ENCODE measurements around the gene ASAP3.
A peak's percentile ranks its signal among the peaks of the same experiment; 100 is the strongest.

The ASAP3 gene

DNA sequence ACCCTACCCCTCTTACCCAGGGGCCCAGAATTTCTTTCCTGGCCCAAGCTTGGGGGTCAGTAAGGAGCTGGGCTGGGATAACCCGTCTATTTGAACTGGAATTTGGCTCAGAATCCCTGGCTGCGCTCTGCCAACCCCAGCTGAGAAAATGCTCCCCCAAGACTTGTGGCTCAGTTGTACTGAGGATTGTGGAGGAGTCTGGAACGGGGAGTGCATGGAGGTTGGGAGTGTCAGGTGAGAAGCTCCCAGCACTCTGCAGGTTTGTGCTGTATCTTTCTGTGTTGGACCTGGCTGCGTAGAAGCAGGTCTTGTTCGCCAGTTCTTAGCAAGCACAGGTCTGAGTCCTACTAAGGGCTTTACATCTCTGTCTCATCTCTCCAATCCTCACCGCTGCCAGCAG lies 61.0 kb downstream of the ASAP3 start:
- DNase-seq (ENCODE audit: low spot score) = no peak

DNA sequence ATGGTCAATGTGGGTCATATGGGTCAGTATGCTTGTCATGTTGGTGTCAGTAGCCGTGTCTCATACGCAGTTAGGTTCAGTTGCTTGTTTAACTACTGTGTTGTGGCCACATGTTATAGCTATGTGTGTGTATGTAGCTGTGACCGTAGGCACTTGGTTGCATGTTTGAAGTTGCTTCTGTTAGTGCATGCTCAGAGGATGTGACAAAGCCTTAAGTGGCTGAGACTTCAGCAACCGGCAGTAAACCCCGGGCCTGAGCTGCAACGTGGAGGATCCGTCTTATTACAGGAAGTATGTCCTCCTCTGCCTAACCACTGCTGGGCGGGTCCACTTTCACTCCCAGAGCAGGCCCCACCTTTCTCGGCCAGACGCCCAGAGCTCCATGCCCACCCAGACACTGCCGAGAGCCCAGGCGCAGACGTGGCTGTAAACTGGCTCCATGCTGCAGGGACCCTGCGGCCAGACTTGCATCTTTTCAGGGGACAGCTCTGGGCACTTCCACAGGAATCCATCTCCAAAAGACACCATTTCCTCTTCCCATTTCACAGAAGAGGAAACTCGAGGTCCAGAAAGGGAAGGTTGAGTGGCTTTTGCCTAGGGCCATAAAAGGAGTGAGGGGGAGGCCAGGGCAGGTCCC lies 61.6 kb downstream of the ASAP3 start:
- DNase-seq (ENCODE audit: low spot score) = no peak

GRCh38 chr1:23421753-23422240 lies 62.2 kb downstream of the ASAP3 start:
- peak; percentile 55 for DNase-seq (ENCODE audit: low spot score)

DNA sequence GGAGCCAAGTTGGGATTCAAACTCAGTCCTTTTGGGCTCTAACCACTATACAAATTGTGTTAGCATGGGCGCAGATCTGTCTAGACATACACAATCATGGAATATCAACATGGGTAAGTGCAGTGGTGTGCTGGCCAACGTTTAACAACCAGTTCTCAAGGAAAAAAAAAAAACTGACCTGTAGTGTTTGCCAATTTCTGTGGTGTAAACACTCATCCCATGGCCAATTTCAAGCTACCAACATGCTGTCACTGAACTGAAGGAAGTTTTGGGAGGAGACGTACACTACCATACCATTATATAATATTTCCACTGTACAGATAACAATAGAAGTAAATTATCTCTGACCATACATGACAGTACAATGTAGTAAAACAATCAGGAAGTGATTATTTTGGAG lies 62.6 kb downstream of the ASAP3 start:
- no peak for DNase-seq (ENCODE audit: low spot score)

- DNase-seq (ENCODE audit: low spot score) = no peak
Observed at GRCh38 chr1:23420778-23421177, 63.2 kb downstream of the ASAP3 start.

- DNase-seq (ENCODE audit: low spot score) = no peak
Observed at GRCh38 chr1:23419180-23419579, 64.8 kb downstream of the ASAP3 start.

- DNase-seq (ENCODE audit: low spot score) = peak; percentile 25
Observed at GRCh38 chr1:23417570-23417969, 66.4 kb downstream of the ASAP3 start.

GRCh38 chr1:23416964-23417363 lies 67.0 kb downstream of the ASAP3 start:
- no peak for DNase-seq (ENCODE audit: low spot score)

GRCh38 chr1:23408797-23409290 lies 75.1 kb downstream of the ASAP3 start:
- no peak for DNase-seq (ENCODE audit: low spot score)

DNA sequence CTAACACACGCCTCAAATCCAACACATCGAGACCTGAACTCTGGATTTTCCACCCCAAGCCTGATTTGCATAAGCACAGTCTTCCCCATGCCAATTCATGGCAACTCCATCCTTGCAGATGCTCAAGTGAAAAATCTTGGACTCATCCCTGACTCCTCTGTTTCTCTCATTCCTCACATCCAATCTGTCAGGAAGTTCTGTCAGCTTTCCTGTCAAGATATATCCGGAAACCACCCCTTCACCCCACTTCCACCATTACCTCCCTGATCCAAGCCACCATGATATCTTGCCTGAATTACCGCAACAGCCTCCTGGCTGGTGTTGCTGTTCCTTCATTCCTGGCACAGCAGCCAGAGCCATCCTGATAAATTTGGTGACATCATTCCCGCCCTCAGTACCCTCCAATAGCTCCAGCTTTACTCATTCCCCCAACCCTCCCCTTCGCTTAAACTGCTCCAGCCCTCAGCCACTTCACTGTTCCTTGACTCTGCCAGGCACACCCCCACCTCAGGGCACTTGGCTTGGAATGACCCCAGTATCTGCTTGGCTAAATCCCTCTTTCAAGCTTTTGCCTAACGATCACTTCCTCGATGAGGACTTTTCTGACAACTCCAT lies 76.9 kb downstream of the ASAP3 start:
- DNase-seq (ENCODE audit: low spot score) = no peak

DNA sequence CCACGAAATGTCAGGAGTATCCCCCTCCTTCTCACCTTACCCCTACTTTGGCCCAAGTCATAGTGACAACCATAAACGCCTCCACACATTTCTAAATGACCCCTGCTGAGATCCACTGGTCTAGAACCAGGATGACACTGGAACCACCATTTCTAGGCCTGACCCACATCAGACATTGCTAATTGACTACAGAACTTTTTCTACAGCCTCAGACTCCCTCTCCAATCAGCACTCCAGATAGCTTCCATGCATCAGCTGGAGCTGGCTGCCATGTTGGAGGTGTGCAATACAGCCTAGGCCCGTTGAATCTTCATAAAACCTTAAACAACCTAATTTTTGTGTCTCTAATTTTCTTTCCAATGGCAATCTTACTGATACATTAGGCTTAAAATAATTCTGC lies 78.0 kb downstream of the ASAP3 start:
- DNase-seq (ENCODE audit: low spot score) = no peak

DNA sequence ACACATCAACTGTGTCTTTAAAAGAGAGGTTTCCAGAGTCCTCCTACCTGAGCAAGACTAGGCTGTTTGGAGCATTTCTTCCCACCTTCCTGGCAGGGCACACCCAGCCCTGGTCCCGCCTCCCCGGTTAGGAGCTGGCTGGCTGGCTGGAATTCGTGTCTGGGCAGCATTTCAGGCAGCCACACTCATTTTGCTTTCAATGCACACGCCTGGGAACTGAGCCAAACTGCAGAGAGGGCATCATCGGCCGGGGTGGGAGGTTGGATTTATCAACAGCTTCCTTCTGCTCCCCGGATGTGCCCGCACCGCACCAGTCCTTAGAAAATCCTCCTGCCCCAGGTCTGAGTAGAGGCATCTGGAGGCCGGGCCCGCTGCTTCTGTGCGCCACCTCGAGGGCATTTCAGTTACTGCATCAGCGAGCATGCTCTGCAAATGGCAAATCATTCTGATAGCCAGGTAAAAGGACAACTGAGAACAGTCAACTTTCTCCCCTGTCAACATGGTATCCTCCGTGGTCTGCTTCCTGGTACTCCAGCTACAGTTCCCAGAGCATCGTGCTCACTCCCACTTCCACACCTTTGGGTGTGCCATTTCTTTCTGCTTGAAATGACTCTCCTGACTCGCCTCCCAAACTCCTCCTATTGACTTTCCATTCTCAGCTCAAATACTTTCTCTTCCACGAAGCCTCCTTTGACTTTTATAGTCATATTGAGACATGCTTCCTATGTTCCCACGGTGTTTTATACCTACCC lies 80.1 kb downstream of the ASAP3 start:
- DNase-seq (ENCODE audit: low spot score) = peak; percentile 72

DNA sequence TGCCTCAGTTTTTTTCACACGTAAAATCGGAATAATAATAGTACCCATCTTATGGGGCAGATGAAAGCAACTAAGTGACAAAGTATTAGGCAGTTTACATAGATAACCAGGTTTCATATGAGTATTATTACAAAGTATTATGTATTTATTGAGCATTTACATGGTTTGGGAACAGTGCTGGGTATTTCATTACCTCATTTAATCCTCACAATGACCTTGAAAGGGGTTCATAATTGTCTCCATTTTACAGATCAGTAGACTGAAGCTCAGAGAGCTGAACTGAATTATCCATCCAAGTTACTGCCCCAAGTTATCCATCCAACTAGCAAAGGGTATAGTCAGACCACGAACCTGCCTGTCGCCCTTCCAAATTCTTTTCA lies 80.6 kb downstream of the ASAP3 start:
- no peak for DNase-seq (ENCODE audit: low spot score)

DNA sequence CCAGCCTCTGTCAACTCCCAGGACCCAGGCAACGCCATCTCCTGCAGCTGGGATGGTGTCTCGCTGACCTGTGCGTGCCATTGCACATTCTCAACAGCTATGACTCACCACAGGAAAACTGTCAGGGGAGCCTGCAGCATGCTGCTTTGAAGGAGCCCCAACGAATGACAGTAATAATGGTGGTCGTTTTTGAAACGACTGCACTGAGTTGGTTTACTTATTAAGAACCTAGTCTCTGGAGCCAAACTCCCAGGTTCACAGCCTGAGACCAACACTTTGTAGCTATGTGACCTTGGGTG lies 81.0 kb downstream of the ASAP3 start:
- no peak for DNase-seq (ENCODE audit: low spot score)

DNA sequence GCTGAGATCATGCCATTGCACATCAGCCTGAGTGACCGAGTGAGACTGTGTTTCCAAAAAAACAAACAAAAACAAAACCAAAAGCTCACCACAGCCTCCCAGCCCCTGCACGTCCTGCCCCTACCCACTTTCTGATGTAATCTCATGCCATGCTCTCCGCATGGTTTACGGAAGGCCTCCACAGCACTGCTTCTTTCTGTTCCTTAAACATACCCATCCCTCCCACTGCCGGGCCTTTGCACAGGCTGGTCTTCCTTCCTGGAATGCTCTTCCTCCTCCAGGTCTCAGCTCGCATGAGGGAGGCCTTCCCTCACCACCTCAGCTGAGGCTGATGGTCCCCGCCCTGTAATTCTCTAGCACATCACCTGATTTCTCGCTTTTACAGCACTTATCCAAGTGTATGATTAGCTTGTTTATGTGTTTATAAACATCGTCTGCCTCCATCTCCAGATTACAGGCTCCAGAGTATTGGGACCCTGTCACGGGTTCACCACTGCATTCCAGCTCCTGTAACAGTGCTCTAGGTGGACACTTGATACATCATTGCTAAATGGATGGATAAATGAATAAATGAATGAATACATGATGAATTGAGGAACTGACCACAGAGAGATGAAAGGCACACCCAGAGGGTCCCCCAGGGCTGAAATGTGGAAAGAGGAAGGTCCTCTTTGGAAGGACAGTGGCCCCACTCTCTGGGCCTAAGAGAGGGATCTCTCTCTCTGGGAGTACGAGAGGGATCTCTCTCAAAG lies 81.5 kb downstream of the ASAP3 start:
- DNase-seq (ENCODE audit: low spot score) = no peak

- DNase-seq (ENCODE audit: low spot score) = no peak
Observed at GRCh38 chr1:23401313-23401712, 82.7 kb downstream of the ASAP3 start.

DNA sequence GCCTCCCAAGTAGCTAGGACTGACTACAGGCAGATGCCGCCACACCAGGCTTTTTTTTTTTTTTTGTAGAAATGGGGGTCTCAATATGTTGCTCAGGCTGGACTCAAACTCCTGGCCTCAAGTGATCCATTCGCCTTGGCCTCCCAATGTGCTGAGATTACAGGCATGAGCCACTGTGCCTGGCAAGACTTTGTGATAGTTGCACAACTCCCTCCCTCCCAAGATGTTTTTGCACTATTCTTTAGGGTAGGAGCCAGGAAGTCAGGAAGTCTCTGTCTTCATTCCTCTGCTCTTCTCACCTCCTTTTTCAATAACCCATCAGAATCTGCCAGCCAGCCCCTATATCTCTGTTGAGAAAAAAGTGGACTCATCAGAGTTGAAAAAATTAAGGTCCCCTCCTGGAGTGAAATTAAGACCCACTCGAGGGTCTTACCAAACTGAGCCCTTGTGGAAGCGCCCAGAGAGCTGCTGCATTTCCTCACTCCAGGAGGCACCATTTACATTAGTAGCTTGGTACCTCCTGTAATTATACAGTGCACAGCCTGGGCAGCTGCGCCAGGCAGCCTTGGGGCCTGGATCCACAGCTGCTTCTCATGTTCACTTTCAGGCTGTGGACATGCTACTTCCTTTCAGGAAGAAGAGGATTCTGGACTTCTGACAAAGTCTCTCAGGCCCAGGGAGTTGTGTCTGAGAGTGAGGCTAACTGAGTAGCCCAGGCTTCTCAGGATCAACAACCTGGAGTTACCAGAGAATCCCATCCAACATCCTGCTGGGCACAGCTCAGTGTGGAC lies 83.5 kb downstream of the ASAP3 start:
- no peak for DNase-seq (ENCODE audit: low spot score)

DNA sequence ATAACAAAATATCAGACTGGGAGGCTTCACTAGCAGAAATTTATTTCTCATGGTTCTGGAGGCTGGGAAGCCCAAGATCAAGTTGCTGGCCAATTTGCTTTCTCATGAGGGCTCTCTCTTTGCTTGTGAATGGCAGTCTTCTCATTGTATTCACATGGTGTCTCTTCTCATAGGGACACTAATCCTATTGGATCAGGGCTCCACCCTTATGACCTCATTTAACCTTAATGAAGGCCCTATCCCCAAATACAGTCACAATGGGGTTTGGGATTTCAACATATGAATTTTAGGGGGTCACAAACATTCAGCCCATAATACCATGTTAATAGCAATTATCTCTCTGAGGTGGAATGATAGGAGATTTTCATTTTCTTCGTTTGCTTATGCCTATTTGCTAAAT lies 84.8 kb downstream of the ASAP3 start:
- no peak for DNase-seq (ENCODE audit: low spot score)

DNA sequence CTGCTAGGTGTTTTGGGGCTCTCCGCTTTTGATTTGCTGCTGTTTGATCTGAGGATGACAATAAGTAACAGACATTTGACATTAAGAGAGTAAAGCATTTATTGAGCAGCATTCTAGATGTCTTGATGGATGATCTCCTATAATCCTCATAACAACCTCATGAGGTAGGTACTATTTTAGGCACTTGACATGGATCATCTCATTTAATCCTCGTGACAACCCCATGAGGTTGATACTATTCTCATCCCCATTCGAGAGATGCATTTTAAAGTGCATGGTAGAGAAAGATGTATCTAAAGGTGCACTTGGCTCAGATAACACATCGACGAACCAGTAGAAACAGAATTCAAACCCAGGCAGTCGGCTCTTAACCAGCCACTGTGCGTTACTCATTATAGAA lies 86.1 kb downstream of the ASAP3 start:
- no peak for DNase-seq (ENCODE audit: low spot score)

DNA sequence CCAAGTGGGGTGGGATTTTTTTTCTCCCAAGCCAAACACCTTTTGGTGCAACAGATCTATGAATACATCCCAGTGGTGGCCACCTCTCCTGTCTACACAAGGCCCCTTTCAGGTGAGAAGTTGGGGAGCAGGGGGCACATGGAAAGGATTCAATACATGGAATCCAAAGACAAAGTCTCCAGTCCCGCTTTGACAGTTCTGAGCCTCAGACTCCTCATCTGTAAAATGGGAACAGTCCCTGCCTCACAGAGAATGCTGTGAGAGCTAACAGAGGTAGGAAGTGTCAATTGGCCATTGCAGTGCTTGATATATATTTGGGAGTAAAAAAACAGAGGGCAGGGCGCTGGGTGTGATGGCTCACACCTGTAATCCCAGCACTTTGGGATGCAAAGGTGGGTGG lies 87.6 kb downstream of the ASAP3 start:
- DNase-seq (ENCODE audit: low spot score) = no peak

DNA sequence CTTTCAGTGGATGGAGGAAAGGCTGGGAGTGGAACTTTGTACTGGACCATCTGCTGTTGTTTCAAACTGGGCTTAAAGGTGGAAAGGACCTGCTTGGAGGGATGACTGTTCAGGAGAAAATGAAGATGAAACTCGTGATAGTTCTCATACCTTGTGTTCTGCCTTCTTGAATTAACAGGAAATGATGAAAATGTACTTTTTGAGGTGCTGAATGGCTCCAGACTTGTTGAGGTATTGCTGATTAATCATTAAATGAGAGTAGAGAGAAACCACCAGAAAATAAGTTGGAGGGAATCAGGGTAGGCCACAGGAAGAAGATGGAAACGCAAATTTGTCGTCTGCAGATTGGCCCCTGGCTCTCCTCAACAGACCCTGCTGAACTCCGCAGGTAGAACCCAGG lies 88.1 kb downstream of the ASAP3 start:
- DNase-seq (ENCODE audit: low spot score) = no peak

Data from pons (tissue), 1 donor.